Measurements from ENCODE around the gene ARMC3. TPM values are rescaled to one million over a fixed set of nuclear protein-coding genes. Genes with fewer than 3 reads are reported as not detected.

ARMC3 gene
- total and polyA plus RNA-seq, 9 donors: 1.6 to 39.8 (median 3.0) TPM; not detected in 4

DNA sequence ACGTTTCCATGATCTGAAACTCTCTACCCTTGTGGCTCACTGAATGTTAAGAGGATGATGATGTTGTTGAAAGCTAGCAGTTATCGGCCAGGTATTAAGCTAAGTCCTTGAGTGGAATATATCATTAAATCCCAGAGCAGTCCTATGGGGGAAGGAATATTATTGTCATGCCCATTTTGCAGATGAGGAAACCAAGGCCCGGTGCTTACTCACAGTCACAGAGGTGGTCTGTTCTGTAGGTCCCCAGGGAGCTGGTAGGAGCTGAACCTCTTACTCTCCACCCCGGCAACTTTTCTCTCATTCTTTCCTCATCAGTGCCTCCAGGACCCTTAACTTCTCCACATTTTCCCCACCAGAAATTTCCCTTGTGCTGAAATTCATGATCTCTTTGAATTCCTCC is 62.6 kb downstream of the ARMC3 start:
- H3K9me3 ChIP-seq: no peaks in the 10 kb centered on the region
- H3K36me3 ChIP-seq: no peaks in the 10 kb centered on the region
- H3K4me1 ChIP-seq (ENCODE audit: insufficient read depth): no peaks in the 10 kb centered on the region
- no peak overlapping the region for H3K4me3 ChIP-seq
- H3K27ac ChIP-seq: no peak overlapping the region
- intact Hi-C loops (cut with DNase I): loop anchor here in 2 of 4 donors (5.0 to 10.0 kb wide), 2 partner anchors 983 to 996 kb away; no protein-coding TSS in a partner anchor
- no peak for TF ChIP-seq EP300 (IDR thresholded peaks at IDR 0.05)
- TF ChIP-seq, protein P1, sequence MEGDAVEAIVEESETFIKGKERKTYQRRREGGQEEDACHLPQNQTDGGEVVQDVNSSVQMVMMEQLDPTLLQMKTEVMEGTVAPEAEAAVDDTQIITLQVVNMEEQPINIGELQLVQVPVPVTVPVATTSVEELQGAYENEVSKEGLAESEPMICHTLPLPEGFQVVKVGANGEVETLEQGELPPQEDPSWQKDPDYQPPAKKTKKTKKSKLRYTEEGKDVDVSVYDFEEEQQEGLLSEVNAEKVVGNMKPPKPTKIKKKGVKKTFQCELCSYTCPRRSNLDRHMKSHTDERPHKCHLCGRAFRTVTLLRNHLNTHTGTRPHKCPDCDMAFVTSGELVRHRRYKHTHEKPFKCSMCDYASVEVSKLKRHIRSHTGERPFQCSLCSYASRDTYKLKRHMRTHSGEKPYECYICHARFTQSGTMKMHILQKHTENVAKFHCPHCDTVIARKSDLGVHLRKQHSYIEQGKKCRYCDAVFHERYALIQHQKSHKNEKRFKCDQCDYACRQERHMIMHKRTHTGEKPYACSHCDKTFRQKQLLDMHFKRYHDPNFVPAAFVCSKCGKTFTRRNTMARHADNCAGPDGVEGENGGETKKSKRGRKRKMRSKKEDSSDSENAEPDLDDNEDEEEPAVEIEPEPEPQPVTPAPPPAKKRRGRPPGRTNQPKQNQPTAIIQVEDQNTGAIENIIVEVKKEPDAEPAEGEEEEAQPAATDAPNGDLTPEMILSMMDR (IDR thresholded peaks at IDR 0.05): no peak
- TF ChIP-seq POLR2A (IDR thresholded peaks at IDR 0.05): no peak
- H3K27me3 ChIP-seq: no peaks in the 10 kb centered on the region
- no peak for DNase-seq
- WGBS, 3 donors: 82 to 93% (median 89%) methylated on average over 4 of the region's 4 CpGs

DNA sequence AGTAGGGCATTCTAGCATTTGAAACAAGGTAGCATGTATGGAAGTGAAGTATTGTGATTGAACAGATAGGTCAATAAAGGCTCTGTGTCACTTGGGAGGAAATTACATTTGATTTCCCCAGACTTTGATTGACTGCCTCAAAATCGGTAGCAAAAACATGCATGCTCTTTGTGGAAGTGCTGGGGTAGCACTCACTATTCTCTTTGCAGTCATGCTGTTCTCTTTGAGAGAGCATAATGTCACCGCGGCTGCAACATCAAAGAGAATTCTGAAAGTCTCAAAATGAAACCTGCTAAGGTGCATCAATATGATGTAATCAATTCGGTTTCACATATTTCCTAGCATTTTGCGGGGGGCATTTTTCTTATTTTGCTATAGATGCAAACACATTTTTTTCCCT is 64.2 kb downstream of the ARMC3 start:
- Histone ChIP-seq H3K4me3 (no peak overlapping the region), H3K9me3 (no peaks in the 10 kb centered on the region), H3K36me3 (no peaks in the 10 kb centered on the region), H3K27ac (no peak overlapping the region), H3K4me1 (ENCODE audit: insufficient read depth) (no peaks in the 10 kb centered on the region), H3K27me3 (no peaks in the 10 kb centered on the region)
- TF ChIP-seq EP300 (IDR thresholded peaks at IDR 0.05): no peak
- TF ChIP-seq, protein P1 (IDR thresholded peaks at IDR 0.05): no peak
- TF ChIP-seq POLR2A (IDR thresholded peaks at IDR 0.05): no peak
- WGBS, 3 donors: 61 to 74% (median 63%) methylated on average over 5 of the region's 5 CpGs
- intact Hi-C loops (cut with DNase I): loop anchor here in 2 of 4 donors (5.0 to 10.0 kb wide), 2 partner anchors 985 to 997 kb away; no protein-coding TSS in a partner anchor
- no peak for DNase-seq

DNA sequence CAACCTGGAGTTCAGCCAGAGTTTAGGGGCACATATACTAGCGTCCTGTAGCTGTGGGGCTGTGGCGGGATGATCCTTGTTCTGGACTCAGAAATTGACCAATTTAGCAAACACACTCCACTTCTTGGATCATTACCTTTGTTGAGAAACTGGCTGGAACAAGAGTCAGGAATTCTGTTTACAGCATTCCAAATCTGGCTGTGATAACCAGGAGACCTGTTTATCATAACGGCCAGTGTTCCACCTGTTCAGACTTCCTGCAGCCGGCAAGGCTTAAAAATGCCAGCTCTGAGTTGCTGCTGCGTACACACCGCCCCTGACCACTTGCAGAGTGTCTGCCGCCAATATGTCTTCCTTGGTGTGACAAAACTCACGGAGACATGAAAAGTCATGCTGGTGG is 64.8 kb downstream of the ARMC3 start:
- H3K4me1 ChIP-seq (ENCODE audit: insufficient read depth): no peaks in the 10 kb centered on the region
- H3K9me3 ChIP-seq: no peaks in the 10 kb centered on the region
- no peaks in the 10 kb centered on the region for H3K27me3 ChIP-seq
- no peak overlapping the region for H3K4me3 ChIP-seq
- WGBS, 3 donors: 34 to 61% (median 50%) methylated on average over 8 of the region's 8 CpGs
- H3K27ac ChIP-seq: no peak overlapping the region
- DNase-seq: no peak
- intact Hi-C loops (cut with DNase I): loop anchor here in 2 of 4 donors (5.0 to 10.0 kb wide), 2 partner anchors 985 to 998 kb away; no protein-coding TSS in a partner anchor
- TF ChIP-seq EP300 (IDR thresholded peaks at IDR 0.05) (no peak), POLR2A (IDR thresholded peaks at IDR 0.05) (no peak)
- TF ChIP-seq, protein P1 (IDR thresholded peaks at IDR 0.05): no peak
- no peaks in the 10 kb centered on the region for H3K36me3 ChIP-seq

DNA sequence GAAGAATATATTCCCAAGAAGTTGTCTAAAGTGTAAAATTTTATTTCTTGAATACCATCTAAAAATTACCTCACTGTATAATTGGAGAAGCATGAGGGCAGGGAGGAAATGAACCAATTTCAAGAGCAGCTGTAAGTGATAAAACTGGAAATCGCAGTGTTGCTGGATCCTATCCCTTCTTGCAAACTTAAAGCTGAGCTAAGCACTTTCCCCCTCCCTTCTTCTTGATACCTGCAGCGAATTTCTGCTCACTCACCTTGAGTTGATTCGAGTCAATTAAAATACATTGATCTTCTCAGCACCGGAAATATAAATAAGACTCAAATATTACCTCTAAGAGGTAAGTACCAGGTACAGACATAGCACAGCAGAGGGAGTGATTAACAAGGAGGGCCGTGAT is 65.5 kb downstream of the ARMC3 start:
- 80 to 83% (median 82%) methylated on average over 5 of the region's 5 CpGs for WGBS, 3 donors
- no peaks in the 10 kb centered on the region for H3K9me3 ChIP-seq
- no peaks in the 10 kb centered on the region for H3K4me1 ChIP-seq (ENCODE audit: insufficient read depth)
- no peaks in the 10 kb centered on the region for H3K27me3 ChIP-seq
- intact Hi-C loops (cut with DNase I): loop anchor here in 2 of 4 donors (5.0 to 10.0 kb wide), 2 partner anchors 986 to 999 kb away; no protein-coding TSS in a partner anchor
- TF ChIP-seq, protein P1 (IDR thresholded peaks at IDR 0.05): no peak
- TF ChIP-seq POLR2A (IDR thresholded peaks at IDR 0.05): no peak
- DNase-seq: no peak
- no peak overlapping the region for H3K4me3 ChIP-seq
- H3K27ac ChIP-seq: no peak overlapping the region
- H3K36me3 ChIP-seq: no peaks in the 10 kb centered on the region

Data from ovary (tissue), 9 donors.